ENCODE data around the gene CCL21.

Gene CCL21

DNA sequence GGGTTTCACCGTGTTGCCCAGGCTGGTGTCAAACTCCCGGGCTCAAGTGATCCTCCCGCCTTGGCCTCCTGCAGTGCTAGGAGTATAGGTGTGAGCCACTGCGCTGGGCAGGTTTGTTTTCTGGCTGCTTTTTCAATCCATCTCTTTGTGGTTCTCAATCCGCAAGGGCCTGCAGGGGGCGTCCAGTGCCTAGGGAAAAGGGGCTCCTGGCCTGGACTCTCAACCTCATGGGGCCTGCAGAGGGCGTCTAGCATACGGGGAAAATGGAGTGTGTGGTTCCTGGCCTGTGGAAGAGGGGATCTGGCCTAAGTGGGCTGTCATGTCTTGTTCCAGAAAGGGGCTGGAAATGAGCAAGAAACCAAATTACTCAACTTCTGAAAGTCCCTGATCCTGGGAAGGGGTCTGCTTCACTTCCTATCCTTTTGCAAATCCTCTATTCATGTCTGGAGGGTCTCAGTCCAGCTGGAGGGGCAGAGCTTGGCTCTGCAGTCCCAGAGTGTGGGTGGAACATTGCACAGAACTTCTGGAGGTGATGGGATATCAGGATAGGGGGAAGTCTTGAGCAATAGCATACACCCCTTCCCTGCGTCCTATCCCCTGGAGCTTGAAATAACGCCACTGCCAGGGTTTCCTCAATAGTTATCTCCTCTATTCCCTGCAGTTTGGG is 34.8 kb downstream of the CCL21 start:
- FAIRE-seq (no peak), DNase-seq (ENCODE audit: low spot score) (peak; percentile 17)

DNA sequence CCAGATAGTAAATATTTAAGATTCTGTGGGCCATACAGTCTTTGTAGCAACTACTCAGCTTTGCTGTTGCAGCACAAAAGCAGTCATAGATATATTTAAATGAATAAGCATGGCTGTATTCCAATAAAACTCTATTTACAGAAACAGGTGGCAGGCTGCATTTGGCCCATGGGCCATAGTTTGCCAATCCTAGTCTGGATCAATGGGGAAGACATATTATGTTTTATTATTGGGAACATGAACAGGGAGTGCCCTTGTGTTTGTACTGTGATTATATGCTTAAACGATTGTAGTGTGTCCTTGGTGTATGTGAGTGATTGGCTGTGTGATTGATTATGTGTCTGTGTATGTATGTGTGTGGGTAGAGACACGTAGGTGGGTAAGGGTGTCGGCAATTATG is 35.5 kb downstream of the CCL21 start:
- FAIRE-seq: no peak
- DNase-seq (ENCODE audit: low spot score): no peak

DNA sequence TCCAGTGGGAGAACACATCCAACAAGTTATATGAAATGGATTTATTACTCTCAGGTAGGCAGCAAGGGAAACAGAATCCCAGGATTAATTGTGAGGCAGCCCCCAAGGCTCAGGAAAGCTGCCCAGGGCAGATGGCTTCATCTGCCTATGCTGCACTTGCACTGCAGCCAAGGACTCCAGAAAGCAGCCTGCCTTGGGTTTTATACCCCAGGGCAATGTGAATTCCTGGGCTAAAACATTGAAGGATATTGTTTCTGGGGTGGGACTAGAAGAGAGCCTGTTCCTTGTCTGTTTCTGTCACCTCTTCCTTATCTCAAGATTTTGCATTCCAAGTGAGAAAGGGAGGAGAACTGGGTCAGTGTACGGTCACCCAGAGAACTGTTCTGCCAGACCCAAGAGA is 38.6 kb downstream of the CCL21 start:
- no peak for DNase-seq (ENCODE audit: low spot score)
- FAIRE-seq: no peak

DNA sequence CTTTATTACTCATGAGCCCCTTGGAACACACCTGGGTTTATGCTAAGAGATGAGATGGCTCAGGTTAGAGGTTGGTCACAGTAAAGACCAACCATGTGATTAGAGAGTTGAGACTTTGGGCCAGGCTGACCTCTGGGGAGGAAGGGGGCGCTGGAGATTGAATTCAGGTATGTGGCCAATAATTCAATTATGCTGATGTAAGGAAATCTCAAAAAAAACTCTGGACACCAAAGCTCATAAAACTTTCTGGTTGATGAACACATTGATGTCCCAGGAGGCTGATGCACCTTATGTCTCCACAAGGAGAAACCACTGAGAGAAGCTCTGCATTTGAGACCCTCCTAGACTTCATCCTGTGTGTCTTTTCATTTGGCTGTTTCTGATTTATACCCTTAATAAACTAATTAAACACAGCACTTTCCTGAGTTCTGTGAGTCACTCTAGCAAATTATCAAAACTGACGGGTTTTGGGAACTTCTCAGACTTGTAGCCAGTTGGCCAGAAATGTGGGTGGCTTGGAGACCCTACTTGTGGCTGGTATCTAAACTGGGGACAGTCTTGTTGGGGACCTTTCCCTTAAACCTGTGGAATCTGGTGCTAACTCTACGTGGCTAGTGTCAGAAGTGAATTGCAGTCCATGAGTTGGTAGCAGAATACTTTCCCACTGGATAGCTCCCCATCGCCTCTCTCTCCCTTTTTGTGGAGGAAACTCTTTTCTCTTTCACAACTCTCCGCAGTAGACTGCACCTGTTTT is 40.0 kb downstream of the CCL21 start:
- DNase-seq (ENCODE audit: low spot score) (no peak), FAIRE-seq (no peak)

DNA sequence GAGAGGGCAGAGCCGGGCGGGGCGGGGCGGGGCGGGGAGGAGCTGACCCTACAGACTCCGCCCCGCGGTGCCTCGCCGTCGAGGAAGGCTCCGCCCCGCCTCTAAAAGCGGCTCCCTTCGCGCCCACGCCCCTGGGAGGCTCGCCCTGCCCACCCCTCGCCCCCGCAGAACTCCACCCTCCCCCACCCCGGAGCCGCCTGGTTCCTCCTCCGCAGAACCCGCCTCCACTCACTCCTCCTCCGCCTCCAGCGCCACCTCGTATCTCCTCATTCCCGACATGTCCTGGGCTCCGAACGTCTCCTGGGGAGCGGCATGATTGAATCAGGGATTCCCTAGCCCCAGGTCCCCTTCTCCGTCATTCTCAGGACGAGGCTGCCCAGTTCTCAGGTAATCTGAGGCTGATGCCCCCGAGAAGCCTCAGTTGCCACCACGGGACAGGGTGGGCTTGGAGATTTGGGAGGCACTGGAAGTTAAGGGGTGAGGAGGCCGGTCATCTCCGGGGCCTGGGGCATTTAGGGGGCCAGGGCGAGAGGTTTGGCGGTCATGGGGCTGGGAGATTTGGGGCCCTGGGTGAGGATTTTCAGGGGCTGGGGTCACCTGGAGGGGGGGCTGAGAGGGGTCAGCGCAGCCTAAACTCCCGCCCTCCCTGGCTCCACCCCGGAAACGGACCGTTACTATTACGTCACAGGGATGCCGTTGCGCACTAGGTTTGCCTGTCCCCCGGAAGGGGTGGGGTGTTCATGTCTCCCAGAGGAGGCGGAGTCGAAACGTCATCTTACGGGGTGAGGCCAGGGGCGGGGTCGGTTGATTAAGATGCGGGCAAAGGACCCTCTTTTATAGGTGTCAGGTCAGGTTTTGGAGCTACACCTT is 44.3 kb downstream of the CCL21 start:
- DNase-seq (ENCODE audit: low spot score): peak; percentile 75
- FAIRE-seq: no peak

DNA sequence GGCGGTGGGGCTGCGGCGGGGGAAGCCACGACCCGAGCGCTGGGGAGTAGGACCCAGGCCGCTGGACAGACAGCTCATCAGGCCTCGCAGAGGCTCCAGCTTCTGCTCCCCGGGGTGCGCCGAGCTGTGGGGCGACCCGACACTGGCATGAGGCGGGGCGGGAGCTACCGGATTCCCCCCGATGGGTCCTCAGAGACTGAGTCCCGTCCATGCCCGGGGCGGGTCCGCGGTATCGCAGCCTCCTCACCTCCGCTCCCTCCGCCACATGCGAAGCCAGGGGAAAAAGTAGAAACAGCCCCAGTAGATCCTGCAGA is 44.9 kb downstream of the CCL21 start:
- no peak for DNase-seq (ENCODE audit: low spot score)
- FAIRE-seq: no peak

DNA sequence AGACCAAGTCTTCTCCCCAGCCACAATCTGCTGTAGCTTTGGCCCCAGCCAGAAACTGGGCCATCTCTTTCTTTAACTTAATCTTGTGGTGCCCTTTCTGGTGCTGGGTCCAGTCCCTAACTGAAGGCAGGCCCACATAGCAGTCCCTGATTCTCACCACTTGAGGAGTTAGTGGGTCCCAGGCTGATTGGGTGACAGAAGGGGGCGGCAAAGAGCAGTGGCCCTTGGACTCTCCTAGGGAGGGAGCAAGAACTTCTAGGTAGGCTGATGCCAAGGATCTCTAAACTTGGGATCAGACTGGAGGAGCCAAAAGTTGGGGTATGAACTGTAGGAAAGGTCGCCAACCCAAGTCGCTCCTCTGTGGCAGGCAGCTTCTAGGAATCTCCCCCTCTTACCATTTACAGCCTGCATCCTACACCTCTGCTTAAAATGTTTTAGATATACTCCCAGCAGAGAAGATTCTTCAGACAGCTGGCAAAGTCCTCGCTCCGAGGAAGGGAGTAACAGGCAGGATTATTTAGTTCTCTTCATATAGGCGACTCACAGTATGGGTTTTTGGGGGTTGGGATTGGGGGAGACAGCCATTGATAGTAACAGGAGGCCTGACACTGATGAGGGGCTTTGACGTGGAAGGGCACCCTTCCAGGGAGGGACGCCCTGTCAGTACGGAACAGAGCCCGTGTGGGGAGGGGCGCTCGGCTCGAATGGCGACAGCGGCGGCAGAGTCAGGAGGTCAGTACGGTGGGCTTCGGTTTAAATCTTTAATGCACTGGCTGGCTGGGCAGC is 45.5 kb downstream of the CCL21 start:
- DNase-seq (ENCODE audit: low spot score) (peak; percentile 40), FAIRE-seq (no peak)

DNA sequence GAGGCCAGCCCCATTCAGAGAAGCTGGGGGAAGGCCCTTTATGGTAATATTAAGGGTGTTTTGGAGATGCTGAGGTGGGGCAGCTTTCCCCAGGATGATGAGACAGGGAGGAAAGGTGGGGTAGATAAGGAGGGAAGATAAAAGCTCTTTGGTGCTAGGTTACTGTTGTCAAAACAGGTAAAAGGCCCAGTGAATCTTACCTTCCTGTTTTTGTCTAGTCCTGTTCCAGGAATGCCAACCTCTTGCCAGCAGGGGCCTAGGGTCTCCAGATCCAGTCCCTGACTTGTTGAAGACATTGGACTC is 46.7 kb downstream of the CCL21 start:
- FAIRE-seq (no peak), DNase-seq (ENCODE audit: low spot score) (no peak)

DNA sequence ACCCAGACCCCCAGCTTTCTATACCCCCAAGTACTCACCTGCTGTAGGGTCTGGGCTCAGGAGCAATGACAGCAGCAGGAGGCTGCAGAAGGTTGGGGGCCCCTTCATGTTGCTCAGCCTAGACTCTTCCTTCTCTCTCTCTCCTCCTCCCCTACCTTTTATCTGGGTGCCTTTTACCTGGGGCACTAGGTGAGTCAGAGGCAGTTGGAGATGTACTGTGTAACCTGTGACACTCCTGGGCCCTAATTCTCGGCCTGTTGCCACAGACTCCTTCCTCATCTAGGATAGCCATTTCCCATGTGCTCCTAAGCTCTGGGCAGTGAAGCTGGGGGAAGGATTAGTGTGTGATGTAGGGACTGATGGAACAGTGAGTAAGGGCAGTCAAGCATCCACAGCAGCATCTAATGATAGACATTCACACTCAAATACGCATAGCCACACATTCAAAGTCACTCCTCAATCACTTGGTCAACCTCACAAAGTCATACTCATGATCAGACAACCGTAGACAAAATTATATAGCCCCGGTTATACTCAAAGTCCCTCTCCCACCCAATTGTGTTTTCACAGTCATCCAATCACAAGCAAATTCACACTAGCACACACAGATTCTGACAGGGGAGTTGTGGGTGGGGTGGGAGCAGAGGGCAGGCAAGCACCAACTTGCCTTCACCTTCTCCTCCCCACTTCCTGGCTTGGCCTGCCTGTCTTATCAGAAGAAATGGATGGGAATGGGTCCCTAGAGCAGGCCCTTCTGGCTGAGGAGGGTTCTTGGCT is 47.2 kb downstream of the CCL21 start, which contains the start of gene CCL27:
Gene CCL27, minus strand, starts transcription at position 132 of the 777 bp plus-strand sequence. Its CDS starts 24 bp downstream, at position 108.
- DNase-seq (ENCODE audit: low spot score) (no peak), FAIRE-seq (no peak)

DNA sequence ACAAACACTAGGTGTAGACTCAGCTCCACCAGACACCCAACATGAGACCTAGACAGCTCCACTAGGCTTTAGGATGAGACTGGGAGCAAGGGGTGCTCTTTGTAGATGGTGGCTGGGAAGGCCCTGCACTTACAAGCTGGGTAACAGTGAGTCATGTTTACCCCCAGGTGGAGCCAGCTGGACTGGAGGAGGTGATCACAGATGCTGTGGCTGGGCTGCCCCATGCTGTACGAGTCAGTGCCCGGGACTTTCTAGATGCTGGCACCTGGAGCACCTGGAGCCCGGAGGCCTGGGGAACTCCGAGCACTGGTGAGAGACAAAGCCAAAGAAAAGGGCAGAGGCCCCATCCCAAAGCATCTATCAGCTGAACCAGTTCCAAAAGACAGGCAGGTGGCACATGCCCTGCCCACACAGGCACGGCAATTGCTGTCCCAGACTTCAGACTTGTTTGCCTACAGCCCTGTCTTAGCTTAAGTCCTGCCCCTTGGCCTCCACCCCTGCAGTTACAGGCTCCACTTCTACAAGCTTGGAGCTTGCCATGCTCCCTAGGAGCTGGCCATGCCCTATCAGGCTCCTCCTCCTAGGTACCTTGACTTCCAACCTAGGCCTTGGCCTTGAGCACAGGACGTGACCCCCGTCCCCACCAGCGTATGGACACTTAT is 50.2 kb downstream of the CCL21 start:
- FAIRE-seq (no peak), DNase-seq (ENCODE audit: low spot score) (no peak)
